DOHH2 (cell line): ENCODE results near the gene LRGUK.

Experiments used
- CTCF ChIP-seq: fragments of 200-600 bp; sonication (generic); IDR thresholded peaks from one replicate; pipeline ENCODE4 v1.5.1; 2014; ENCODE audit warnings: antibody characterized with exemption, mild to moderate bottlenecking, low read depth, low read length; ENCODE audit not compliant: poor library complexity, severe bottlenecking
- EZH2phosphoT487 ChIP-seq: fragments of 200-600 bp; sonication (generic); IDR thresholded peaks from 2 replicates; pipeline ENCODE4 v1.6.1; 2017; ENCODE audit warnings: borderline replicate concordance, mild to moderate bottlenecking, antibody characterized with exemption, low read length, moderate library complexity, mixed read lengths

- TF ChIP-seq CTCF (no peak), EZH2phosphoT487 (no peak)
Observed at GRCh38 chr7:134084488-134085144, 42.5 kb upstream of the LRGUK start.
